ENCODE data around the gene IGSF8. TPM values are rescaled to one million over a fixed set of nuclear protein-coding genes. Genes with fewer than 3 reads are reported as not detected.

Gene IGSF8
- total RNA-seq, 1 experiment from 2014 or later: 35.6 TPM

DNA sequence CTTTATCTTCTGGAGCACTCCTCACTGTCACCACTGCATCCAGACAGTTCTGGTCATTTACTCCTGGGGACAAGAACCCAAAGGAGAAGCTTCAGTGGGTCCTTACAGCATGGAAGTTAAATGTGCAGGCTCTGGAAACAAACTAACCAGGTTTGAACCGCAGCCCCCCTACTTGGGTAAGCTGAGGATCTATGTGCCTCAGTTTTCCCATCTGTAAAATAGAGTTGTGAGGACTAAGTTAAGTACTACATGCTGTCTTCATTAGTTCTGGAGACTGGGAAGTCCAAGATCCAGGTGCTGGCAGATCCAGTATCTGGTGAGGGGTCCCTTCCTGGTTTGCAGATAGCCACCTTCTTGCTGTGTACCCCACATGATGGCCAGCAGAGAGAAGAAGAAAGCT lies 9.1 kb upstream of the IGSF8 start:
- ChIA-PET RAD21 (ENCODE audit: low non-redundant PET in 1 of 2, low total read pairs in 2 of 2, uncharacterized antibody in 2 of 2, unreplicated experiment in 2 of 2) (no interaction called here), CTCF (interaction anchor here (1.4 to 3.8 kb wide), 4 partner anchors 112 to 269 kb away, joined by 4 to 30 read pairs (median 8); no protein-coding TSS in a partner anchor), POLR2A (interaction anchor here (1.6 kb wide), 1 partner anchor 21 kb away, joined by 3 read pairs; no protein-coding TSS in a partner anchor)
- TF ChIP-seq POLR2AphosphoS5 (IDR thresholded peaks at IDR 0.05; ENCODE audit: low read depth, low read length) (no peak), SIN3A (IDR thresholded peaks at IDR 0.05; ENCODE audit: low read depth) (no peak), TCF7L2 (IDR thresholded peaks at IDR 0.05; ENCODE audit: borderline replicate concordance, extremely low read depth, insufficient read depth, insufficient read length) (no peak), EGR1 (IDR thresholded peaks at IDR 0.05; ENCODE audit: low read depth) (no peak), EZH2phosphoT487 (IDR thresholded peaks at IDR 0.05; ENCODE audit: borderline replicate concordance) (no peak)
- TF ChIP-seq, protein P1, sequence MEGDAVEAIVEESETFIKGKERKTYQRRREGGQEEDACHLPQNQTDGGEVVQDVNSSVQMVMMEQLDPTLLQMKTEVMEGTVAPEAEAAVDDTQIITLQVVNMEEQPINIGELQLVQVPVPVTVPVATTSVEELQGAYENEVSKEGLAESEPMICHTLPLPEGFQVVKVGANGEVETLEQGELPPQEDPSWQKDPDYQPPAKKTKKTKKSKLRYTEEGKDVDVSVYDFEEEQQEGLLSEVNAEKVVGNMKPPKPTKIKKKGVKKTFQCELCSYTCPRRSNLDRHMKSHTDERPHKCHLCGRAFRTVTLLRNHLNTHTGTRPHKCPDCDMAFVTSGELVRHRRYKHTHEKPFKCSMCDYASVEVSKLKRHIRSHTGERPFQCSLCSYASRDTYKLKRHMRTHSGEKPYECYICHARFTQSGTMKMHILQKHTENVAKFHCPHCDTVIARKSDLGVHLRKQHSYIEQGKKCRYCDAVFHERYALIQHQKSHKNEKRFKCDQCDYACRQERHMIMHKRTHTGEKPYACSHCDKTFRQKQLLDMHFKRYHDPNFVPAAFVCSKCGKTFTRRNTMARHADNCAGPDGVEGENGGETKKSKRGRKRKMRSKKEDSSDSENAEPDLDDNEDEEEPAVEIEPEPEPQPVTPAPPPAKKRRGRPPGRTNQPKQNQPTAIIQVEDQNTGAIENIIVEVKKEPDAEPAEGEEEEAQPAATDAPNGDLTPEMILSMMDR (IDR thresholded peaks at IDR 0.05 in 2 of 3, conservative IDR thresholded peaks at IDR 0.05 in 1 of 3; ENCODE audit: borderline replicate concordance in 1 of 3, insufficient read depth in 1 of 3, low read depth in 2 of 3, low read length in 2 of 3): no peak
- TF ChIP-seq, protein P2, sequence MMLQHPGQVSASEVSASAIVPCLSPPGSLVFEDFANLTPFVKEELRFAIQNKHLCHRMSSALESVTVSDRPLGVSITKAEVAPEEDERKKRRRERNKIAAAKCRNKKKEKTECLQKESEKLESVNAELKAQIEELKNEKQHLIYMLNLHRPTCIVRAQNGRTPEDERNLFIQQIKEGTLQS (IDR thresholded peaks at IDR 0.05): no peak
- Histone ChIP-seq H2AFZ (ENCODE audit: low read depth, low read length, poor library complexity, severe bottlenecking) (no peak overlapping the region), H3K4me3 (replicated peaks in 1 of 2; ENCODE audit: low read depth in 1 of 2, low read length in 2 of 2) (no peak overlapping the region), H3K27ac (ENCODE audit: low read depth, low read length) (no peak overlapping the region), H3K79me2 (ENCODE audit: insufficient read depth, low read length) (no peaks in the 10 kb centered on the region), H3K9ac (ENCODE audit: low read length) (no peak overlapping the region), H3K9me2 (ENCODE audit: insufficient read depth) (no peaks in the 10 kb centered on the region), H3K9me3 (ENCODE audit: control insufficient read depth in 1 of 2, insufficient read depth in 1 of 2, low read depth in 1 of 2, low read length in 2 of 2) (no peaks in the 10 kb centered on the region), H3K4me1 (ENCODE audit: control insufficient read depth in 1 of 2, insufficient read depth in 2 of 2, low read length in 2 of 2) (peaks cover 3 to 16% of the 10 kb centered on the region in 2 experiments; a peak in 2 of 4 replicates), H3K4me2 (ENCODE audit: low read length) (no peak overlapping the region), H4K20me1 (ENCODE audit: insufficient read depth) (no peaks in the 10 kb centered on the region), H3K27me3 (ENCODE audit: insufficient read depth, low read length) (no peaks in the 10 kb centered on the region), H3K36me3 (ENCODE audit: control insufficient read depth in 1 of 2, insufficient read depth in 2 of 2, low read length in 2 of 2) (no peaks in the 10 kb centered on the region)
- no TSS peak for BruUV-seq (replicated peaks)
- intact Hi-C loops (cut with micrococcal nuclease): no loop called here
- DNase-seq (ENCODE audit: low read depth, low spot score) (no peak), ATAC-seq (no peak)
